Mucosa of descending colon (tissue), 3 donors: ENCODE results near the gene CD80. TPM values are rescaled to one million over a fixed set of nuclear protein-coding genes. Genes with fewer than 3 reads are reported as not detected.
"Not testable (repeated sequence)": the region's sequence is repeated elsewhere in the genome, so short reads cannot be mapped to it uniquely, and the experiment has no call there.

Experiments used
- ATAC-seq: fragments of 200-7000 bp; cut with Tn5 transposase; one replicate; pipeline ENCODE4 v1.9.1; 2020; ENCODE audit warnings: mild to moderate bottlenecking, moderate library complexity
- DNase-seq, 3 donors: peaks; one replicate each; pipeline ENCODE4 v3.0.0-alpha.2; 2020
- H3K36me3 ChIP-seq: fragments of 200-600 bp; one replicate; pipeline ENCODE4 v1.8.0; 2021; ENCODE audit warnings: low read depth, mild to moderate bottlenecking
- H3K4me1 ChIP-seq: fragments of 200-600 bp; one replicate; pipeline ENCODE4 v1.8.0; 2021; ENCODE audit warnings: low read depth, mild to moderate bottlenecking
- H3K4me3 ChIP-seq: fragments of 200-600 bp; one replicate; pipeline ENCODE4 v1.8.0; 2021; ENCODE audit warnings: mild to moderate bottlenecking
- H3K9me3 ChIP-seq: fragments of 200-600 bp; one replicate; pipeline ENCODE4 v1.8.0; 2021; ENCODE audit warnings: mild to moderate bottlenecking
- intact Hi-C, 2 donors: fragments of 100-400 bp; cut with DNase I in 1 of 2; cut with micrococcal nuclease in 1 of 2; formaldehyde crosslinking; loops; one replicate each; pipeline versions ENCODE4 v1.11.0 to v1.11.1; 2022; cut with DNase I, micrococcal nuclease
- total RNA-seq, 3 donors: library from RNA; stranded (reverse); fragmentation: NEBNext Ultra II Directional in 2 of 3; extraction: Animal tissue kit (Norgen Biotek cat#: 25700) in 2 of 3; gene quantifications; one replicate each; pipeline versions ENCODE4 v1.2.1 to v1.2.4, GENCODE V29; 2021 to 2023
- TF ChIP-seq, protein P1 (sequence below): fragments of 200-600 bp; IDR thresholded peaks from one replicate; pipeline ENCODE4 v1.8.0; 2022; ENCODE audit warnings: antibody characterized with exemption, mild to moderate bottlenecking
- donor health status: DM: no; HTN: no; CAD: no; lungs with moderate emphysema.
- donor health status: DM: no; HTN: no; CAD: no.
- donor health status: DM: no; HTN: yes; CAD: no.

CD80 gene
- total RNA-seq, 3 donors from 2014 or later: 0.41 to 1.0 (median 0.58) TPM

GRCh38 chr3:119570229-119570628, 10.8 kb upstream of the CD80 start:
- intact Hi-C loops: no loop called here
- Histone ChIP-seq H3K4me3 (no peak overlapping the region), H3K36me3 (no peaks in the 10 kb centered on the region), H3K4me1 (no peaks in the 10 kb centered on the region), H3K9me3 (no peaks in the 10 kb centered on the region)
- no peak for DNase-seq
- TF ChIP-seq, protein P1, sequence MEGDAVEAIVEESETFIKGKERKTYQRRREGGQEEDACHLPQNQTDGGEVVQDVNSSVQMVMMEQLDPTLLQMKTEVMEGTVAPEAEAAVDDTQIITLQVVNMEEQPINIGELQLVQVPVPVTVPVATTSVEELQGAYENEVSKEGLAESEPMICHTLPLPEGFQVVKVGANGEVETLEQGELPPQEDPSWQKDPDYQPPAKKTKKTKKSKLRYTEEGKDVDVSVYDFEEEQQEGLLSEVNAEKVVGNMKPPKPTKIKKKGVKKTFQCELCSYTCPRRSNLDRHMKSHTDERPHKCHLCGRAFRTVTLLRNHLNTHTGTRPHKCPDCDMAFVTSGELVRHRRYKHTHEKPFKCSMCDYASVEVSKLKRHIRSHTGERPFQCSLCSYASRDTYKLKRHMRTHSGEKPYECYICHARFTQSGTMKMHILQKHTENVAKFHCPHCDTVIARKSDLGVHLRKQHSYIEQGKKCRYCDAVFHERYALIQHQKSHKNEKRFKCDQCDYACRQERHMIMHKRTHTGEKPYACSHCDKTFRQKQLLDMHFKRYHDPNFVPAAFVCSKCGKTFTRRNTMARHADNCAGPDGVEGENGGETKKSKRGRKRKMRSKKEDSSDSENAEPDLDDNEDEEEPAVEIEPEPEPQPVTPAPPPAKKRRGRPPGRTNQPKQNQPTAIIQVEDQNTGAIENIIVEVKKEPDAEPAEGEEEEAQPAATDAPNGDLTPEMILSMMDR: no peak
- peak; percentile 54 for ATAC-seq

- DNase-seq: no peak
- ATAC-seq: no peak
- Histone ChIP-seq H3K9me3 (no peaks in the 10 kb centered on the region), H3K4me3 (no peak overlapping the region), H3K36me3 (no peaks in the 10 kb centered on the region), H3K4me1 (no peaks in the 10 kb centered on the region)
- intact Hi-C loops: no loop called here
- TF ChIP-seq, protein P1: no peak
Observed at GRCh38 chr3:119569156-119569555, 9.7 kb upstream of the CD80 start.

GRCh38 chr3:119563334-119563733, 3.9 kb upstream of the CD80 start:
- ATAC-seq: not testable (repeated sequence)

GRCh38 chr3:119562307-119562961, 3.0 kb upstream of the CD80 start:
- Histone ChIP-seq H3K9me3 (no peaks in the 10 kb centered on the region), H3K4me1 (no peaks in the 10 kb centered on the region), H3K4me3 (no peak overlapping the region), H3K36me3 (no peaks in the 10 kb centered on the region)
- intact Hi-C loops: no loop called here
- DNase-seq: no peak
- ATAC-seq: peak; percentile 60
- TF ChIP-seq, protein P1: no peak

More at GRCh38 chr3:119563334-119563733, 3.9 kb upstream of the CD80 start:
- DNase-seq, H3K9me3 ChIP-seq, H3K4me3 ChIP-seq, H3K36me3 ChIP-seq, intact Hi-C loops, H3K4me1 ChIP-seq: not testable (repeated sequence)

DNA sequence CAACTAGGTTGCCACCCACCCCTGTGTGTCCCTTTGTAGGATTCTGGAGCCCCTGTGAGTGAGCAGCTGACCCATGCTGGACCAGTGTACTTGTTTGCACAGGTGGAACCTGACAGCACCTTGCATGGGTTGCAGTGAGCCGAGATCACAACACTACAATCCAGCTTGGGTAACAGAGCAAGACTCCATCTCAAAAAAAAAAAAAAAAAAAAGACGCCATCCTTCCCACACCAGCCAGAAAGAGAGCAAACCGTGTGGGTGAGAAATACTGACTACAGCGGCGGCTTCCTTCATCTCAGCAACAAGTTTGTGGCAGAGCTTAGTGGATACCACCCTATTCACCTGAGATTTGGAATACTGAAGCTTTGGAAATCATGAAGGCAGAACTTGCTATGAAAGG, 746 bp upstream of the CD80 start:
- Histone ChIP-seq H3K36me3 (no peaks in the 10 kb centered on the region), H3K9me3 (no peaks in the 10 kb centered on the region), H3K4me1 (no peaks in the 10 kb centered on the region), H3K4me3 (no peak overlapping the region)
- intact Hi-C loops: no loop called here
- ATAC-seq (no peak), DNase-seq (no peak)
- TF ChIP-seq, protein P1: no peak

- TF ChIP-seq, protein P1: no peak
- intact Hi-C loops: no loop called here
- DNase-seq (no peak), ATAC-seq (no peak)
- Histone ChIP-seq H3K36me3 (no peaks in the 10 kb centered on the region), H3K4me1 (no peaks in the 10 kb centered on the region), H3K4me3 (no peak overlapping the region), H3K9me3 (no peaks in the 10 kb centered on the region)
Observed at GRCh38 chr3:119558626-119559317, 642 bp downstream of the CD80 start.
